ENCODE measurements around the gene SAMD11.
"Not testable (repeated sequence)": the region's sequence is repeated elsewhere in the genome, so short reads cannot be mapped to it uniquely, and the experiment has no call there.

Gene SAMD11

DNA sequence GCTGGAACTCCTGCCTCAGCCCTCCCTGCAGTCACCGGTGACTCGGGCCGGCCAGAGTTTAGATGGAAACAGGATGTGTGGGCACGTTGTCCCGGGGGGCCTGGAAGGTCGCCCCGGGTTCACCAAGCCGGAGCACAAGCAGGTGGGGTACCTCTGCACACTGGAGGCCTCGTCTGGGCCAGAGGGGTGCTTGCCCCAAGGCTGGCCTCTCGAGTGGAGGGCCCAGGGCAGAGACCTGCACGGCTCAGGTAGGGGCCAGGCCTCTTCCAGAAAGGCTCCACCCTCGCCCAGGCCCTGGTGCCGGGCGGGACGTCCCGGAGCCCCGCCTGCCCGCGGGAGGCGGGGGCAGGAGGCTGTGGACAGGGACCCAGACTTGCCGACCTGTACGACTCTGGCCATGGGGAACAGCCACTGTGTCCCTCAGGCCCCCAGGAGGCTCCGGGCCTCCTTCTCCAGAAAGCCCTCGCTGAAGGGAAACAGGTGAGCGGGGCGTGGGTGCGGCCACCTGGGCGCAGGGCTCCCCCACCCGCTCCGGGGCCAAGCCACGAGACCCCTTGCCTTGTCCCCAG, 42.5 kb downstream of the SAMD11 start, which contains the start of gene PLEKHN1:
PLEKHN1 (plus strand) TSS at position 348 of the 569 bp plus-strand sequence; CDS start at position 398, 50 bp downstream.
- DNase-seq, result no peak

DNA sequence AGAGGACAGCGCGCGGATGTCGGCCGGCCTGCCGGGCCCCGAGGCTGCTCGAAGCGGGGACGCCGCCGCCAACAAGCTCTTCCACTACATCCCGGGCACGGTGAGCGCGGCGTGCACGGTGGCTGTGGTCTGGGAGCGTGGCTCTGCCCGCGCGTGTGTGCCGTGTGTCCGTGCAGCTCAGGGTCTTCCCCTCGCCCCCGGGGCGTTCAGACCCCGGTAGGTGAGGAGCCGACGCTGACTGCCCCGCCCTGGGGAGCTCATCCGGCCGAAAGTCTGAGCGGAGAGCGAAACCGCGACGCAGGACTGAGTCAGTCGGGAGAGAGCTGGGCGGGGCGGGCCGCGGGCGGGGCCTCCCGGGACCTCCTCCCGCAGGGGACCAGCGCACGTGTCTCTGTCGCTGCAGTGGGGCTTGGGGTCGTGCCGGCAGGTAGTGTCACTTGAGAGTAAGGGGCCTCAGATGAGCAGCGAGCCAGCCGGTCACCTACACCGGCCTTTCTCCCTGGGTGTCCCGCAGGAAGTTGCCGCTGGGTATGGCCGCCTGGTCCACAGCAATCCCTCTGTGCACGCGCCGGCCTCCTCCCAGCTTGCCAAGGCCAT, 43.1 kb downstream of the SAMD11 start:
- DNase-seq, result no peak

DNA sequence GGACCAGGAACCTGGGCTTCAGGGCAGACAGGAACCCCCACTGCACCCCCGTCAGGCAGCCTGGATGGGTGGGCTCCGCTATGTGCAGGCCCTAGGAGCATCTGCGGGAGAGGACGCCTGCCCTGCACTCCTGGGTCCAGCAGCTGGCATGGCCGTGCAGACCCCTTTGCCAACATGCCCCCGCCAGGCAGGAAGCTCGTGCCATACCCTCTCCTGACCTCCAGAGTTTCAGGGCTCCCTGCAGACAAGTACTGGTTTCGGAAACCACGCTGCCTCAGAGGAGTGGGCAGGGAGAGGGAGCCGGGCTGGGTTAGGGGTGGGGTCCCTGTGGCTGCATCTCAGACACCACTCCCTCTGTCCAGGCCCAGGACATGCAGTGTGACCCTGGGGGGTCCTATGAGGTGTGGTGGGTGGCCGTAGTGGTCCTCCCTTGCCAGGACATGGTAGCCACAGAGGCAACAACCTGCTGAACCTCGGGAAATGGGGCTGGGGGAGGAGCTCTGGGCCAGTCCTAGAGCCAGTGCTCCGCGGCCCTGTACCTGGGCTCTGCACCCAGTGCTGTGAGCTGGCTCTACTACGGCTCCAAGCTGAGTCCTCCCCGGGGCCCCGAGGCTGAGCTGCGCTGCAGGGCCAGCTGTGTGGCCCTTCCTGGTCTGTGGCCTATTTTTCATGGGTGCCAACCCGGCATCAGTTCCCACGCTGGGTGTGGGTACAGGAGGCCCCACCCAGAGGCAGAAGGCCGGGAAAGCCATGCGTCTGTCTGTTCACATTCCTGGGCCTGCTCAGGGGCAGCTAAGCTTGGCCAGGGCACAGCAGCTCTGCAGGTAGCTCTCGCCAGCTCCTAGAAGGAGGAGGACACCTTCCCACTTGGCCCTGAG, 44.0 kb downstream of the SAMD11 start:
- DNase-seq, result no peak

DNA sequence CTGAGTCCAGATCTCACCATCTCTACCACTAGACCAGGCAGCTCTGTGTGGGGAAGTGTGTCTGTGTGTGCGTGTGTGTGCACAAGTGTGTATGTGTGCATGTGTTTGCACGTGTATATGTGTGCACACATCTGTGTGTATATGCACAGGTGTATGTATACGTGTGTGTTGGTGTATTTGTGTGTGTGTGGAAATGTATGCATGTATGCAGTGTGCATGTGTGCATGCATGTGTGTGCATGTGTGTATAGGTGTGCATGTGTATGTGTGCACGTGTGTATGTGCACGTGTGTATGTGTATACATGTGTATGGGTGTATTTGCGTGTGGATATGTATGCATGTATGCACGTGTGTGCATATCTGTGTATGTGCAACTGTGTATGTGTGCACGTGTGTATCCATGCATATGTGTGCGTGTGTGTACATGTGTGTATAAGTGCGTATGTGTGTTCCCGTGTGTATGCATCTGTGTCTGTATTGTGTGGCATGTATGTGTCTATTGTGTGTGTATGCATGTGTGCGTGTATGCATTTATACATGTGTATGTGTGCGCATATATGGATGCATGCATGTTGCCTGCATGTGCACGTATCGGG, 45.6 kb downstream of the SAMD11 start:
- DNase-seq, result no peak

DNA sequence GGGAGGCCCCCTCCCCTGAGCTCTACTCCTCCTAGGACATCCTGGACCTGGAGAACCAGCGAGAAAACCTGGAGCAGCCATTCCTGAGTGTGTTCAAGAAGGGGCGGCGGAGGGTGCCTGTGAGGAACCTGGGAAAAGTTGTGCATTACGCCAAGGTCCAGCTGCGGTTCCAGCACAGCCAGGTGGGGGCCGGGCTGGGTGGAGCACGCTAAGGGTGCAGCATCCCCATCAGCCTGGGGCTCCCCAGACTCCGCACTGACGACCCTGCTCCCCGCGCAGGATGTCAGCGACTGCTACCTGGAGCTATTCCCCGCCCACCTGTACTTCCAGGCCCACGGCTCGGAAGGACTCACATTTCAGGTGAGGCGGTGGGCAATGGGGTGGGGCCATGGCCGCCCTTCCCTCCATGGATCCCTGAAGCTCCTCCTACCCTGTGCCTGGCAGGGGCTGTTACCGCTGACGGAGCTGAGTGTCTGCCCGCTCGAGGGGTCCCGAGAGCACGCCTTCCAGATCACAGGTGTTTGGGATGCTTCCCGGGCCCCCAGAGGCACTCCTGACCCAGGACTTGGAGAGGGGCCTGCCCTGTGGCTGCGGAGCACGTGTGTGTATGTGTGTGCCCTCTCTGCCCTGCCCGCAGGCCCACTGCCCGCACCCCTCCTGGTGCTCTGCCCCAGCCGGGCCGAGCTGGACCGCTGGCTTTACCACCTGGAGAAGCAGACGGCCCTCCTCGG, 46.7 kb downstream of the SAMD11 start:
- DNase-seq, result no peak

DNA sequence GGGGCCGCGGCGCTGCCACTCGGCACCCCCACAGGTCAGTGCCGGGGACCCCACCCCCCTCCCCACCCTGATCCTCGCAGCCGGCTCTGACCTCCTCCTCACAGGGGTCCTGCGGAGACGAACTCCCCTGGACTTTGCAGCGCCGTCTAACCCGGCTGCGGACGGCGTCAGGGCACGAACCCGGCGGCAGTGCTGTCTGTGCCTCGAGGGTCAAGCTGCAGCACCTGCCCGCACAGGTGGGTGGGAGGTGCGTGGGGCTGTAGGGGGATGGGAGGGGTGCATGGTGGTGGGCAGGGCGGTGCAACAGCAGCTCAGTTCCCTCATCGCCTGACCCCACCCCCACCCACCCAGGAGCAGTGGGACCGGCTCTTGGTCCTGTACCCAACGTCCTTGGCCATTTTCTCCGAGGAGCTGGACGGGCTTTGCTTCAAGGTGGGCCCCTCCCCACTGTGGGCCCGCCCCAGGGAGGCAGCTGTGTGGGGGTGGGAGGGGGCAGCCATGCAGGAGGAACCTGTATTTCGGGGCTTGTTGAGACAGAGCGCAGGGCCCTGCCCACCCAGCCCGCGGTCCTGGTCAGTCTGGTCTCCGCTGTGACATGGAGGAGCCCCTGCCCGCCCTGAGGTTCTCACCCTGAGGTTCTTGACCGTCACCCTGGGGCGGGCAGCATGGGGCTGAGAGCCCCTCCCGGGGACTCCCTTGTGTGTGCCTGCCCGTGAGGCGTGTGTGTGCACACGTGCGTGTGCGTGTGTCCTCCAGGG, 47.4 kb downstream of the SAMD11 start:
- DNase-seq, result no peak

DNA sequence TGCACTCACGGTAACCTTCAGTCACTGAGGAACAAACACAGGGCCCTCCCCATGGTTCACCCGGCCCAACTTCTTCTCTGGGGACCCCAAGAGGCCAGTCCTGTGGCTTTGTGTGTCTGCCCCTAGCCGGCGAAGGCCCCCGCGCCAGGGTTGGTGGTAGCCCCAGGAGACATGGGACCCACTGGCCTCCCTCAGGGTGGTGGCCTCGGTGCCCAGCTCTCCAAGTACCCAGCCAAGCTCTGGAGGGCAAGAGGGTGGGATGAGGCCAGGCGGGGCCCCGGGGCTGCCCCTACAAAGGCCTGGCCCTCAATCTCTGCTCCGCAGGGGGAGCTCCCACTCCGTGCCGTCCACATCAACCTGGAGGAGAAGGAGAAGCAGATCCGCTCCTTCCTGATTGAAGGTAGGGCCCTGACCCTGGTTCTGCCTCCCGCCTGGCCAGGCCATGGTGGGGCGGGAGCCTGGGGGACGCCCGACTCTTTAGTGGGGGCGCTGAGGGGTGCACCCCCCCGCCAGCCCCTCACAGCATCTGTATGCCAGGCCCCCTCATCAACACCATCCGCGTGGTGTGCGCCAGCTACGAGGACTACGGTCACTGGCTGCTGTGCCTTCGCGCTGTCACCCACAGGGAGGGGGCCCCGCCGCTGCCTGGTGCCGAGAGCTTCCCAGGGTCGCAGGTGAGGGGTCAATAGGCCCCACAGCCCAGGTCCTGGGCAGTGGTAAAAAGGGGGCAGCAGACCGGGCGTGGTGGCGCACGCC, 48.2 kb downstream of the SAMD11 start:
- no peak for DNase-seq

DNA sequence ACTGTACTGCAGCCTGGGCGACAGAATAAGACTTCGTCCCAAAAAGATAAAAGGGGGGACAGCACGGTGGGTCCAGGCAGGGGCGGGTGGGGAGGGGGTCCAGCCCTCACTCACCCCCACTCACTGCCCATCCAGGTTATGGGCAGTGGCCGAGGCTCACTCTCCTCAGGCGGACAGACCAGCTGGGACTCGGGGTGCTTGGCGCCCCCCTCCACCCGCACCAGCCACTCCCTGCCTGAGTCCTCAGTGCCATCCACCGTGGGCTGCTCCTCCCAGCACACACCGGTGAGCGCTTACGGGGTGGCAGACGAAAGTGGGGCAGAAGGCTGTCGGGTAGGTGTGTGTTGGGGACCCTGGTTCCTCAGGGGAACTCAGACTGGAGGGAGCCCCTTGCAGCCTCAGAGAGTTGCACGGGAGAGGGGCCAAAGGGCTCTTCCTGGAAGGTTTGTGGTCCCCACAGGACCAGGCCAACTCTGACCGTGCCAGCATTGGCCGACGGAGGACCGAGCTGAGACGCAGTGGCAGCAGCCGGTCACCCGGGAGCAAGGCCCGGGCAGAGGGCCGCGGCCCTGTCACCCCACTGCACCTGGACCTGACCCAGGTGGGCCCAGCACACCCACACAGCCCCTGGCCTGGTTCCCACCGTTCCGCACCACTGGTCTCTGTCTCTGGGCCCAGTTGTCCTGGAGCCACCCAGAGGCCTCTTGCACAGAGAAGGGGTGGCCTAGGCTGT, 49.2 kb downstream of the SAMD11 start:
- no peak for DNase-seq

DNA sequence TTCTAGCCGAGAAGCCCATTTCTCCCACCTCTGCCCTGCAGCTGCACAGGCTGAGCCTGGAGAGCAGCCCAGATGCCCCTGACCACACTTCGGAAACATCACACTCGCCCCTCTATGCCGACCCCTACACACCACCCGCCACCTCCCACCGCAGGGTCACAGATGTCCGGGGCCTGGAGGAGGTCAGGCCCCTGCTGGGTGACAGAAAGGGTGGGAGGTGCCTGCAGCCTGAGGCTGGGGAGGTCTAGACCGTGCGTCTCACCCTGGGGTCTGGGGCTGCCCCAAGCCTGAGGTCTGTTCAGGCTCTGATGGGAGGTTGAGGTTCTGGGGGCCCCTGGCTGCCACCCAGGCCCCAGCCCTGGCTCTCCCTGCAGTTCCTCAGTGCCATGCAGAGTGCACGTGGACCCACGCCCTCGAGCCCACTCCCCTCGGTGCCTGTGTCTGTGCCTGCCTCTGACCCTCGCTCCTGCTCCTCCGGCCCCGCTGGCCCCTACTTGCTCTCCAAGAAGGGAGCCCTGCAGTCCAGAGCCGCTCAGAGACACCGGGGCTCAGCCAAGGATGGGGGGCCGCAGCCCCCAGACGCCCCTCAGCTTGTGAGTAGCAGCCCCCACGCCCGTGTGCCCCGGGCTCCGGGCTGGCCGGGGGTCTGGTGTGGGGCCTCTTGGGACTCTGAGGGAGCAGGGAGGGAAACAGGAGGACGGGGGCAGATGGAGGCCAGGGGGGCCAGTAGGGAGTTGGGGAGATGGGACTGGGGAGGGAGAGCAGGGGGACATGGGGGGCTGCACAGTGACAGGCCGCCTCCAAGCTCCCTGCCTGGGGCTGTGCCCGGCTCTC, 50.0 kb downstream of the SAMD11 start:
- DNase-seq, result no peak

DNA sequence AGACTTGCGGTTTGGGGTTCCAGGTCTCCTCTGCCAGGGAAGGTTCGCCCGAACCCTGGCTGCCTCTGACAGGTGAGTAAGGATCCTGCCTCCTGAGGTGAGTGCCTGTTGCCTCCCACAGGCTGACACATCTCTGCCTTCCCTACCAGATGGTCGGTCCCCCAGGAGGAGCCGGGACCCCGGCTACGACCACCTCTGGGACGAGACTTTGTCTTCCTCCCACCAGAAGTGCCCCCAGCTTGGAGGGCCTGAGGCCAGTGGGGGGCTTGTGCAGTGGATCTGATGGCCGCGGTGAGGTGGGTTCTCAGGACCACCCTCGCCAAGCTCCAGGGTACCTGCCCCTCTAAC, 50.5 kb downstream of the SAMD11 start:
- DNase-seq, result no peak

DNA sequence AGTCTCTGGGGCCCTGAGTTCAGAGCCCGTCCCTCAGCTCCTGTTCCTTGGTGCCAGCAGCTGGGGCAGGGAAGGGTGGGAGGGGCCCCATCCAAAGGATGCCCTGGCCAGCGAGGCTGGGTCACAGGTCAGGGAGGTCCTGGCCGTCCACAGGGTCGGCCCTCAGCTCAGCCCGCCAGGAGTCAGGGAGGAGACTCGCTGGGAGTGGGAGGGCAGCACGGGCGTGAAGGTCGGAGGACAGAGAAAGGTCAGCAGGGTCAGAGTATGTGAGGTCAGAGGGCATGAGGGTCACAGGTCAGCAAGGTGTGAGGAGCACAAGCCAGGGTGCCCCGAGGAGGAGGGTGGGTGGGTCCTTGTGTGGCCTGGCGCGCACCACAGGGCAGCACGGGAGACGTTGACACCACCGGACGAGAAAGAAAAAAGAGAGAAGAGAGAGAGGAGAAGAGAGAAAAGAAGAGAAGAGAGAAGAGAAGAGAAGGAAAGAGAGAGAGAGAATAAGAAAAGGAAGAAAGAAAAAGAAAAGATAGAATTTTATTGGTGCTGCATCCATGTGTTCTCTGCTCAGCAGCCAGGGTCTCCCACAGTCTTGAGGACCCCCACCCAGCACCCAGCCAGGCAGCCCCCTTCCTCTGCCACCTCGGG, 51.1 kb downstream of the SAMD11 start:
- DNase-seq, result no peak

DNA sequence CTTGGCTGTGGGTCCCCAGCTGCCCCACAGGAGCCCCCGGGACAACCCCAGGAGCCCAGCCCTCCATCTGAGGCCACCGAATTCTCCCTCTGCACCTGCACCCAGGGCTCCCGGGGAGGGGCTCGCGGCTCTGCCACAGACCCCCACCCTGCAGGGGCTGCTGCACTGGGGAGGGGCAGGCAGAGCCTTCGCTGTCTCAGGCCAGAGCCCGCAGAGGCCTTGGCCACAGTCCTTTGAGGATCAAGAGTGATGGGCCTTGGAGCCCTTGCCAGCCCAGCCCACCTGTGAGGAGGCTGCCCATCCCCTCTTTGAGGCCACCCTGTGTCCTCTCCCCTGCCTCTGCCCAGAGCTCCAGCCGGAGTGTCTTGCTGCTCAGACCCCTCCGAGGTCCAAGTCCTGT, 51.6 kb downstream of the SAMD11 start:
- DNase-seq, result no peak

DNA sequence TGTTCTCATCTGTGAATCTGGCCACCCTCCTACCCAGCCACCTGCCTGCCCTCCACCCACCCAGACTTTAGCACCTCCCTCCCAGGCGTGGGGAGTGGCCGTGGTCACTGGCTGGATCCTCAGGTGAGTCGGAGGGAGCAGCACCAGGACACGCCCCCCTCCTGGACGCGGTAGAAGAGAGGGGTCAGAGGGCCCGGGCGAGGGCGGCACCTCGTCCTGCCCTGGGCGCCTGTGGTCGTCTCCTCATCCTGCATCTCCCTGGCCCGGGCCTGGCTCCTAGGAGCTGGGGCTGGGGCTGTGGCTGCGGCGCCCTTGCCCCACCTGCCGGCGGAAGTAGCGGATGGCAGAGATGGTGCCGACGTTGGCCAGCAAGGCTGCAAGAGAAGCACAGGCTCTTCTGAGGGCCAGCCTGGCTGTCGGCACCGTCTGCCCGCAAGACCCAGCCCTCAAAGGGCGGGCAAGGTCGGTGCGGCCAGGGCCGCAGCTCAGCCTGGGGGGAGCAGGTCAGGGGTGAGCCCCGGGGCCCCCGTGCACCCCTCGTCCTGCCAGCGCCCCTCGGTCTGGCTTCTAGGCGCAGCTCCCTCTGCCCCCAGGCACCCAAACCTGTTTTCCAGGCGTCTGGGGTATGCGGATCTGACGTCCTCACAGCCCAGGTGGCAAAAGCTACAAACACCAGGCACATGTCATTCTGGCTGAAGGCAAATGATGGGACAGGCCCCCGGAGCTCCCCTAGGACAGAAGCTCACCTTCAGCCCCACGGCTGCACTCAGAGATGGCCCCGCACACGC, 52.4 kb downstream of the SAMD11 start:
- no peak for DNase-seq

DNA sequence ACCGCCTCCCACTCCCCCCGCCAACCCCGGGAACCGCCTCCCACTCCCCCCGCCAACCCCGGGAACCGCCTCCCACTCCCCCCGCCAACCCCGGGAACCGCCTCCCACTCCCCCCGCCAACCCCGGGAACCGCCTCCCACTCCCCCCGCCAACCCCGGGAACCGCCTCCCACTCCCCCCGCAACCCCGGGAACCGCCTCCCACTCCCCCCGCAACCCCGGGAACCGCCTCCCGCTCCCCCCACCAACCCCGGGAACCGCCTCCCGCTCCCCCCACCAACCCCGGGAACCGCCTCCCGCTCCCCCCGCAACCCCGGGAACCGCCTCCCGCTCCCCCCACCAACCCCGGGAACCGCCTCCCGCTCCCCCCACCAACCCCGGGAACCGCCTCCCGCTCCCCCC, 53.1 kb downstream of the SAMD11 start:
- DNase-seq, result not testable (repeated sequence)

DNA sequence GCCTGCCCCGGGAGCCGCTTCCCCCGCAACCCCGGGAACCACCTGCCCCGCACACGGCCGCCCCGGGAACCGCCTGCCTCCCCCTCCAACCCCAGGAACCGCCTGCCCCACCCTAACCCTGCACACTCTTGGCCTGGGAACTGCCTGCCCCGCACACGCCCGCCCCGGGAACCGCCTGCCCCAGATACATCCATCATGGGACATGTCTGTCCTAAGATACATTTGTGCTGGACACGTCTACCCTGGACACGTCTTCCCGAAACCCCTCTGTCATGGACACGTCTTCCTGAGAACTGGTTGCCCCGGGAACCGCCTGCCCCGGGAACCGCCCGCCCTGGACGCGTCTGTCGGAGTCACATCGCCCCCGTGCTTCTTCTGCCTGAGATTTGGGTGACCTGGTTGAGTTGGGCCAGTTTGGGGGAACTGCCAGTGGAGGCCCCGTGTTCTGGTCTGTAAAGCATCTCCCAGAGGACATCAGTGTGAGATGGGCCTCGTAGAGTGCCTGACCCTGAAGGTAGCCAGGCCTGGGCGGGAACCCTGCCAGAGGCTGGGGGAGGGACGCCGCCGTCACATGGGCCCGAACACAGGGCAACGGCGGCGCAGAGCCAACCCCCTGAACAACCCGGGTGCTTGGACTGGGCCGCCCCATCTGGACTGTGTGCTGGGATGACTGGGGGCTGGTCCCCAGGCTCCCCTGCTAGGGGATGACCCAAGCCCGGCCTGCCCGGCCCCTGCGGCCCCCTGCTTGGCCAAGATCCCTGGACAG, 54.5 kb downstream of the SAMD11 start:
- no peak for DNase-seq

DNA sequence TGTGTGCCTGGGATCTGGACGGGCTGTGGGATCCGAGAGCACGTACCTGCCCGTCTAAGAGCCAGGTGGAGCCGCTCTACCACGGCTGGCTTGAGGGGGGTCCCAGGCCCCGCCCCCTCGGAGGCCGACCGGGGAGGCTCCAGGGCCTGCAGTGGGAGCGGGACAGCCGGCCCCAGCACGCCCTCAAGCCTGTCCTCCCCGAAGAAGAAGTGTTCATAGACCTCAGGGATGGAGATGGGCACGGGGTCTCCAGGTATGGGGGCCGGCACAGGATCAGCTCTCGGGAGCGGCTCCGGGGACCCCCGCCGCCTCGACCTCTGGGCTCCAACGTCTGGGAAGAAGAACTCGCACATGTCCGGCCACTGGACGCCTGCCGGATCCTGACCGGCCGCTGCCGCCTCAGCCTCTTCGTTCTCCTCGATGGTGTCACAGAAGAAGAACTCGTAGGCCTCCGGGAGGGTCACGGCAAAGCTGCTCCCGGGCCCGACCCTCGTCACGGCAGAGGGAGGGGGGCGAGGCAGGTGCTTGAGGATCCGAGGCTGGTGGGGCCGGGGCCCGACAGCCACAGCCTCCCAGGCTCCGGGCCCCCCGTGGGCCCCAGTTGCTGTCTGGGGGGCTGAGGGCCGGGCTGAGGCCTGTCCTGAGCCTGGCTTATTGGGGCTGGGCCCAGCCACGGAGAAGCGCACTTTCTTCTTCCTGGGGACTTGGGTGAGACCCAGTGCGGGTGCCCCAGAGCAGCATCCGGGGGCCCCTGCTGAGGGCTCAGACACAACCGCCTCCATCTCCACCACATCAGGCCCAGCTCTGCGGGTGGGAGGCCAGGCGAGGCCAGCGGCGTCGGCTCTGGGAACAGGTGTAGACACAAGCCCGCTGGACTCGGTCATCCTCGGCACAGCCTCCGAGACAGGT, 55.4 kb downstream of the SAMD11 start:
- no peak for DNase-seq

DNA sequence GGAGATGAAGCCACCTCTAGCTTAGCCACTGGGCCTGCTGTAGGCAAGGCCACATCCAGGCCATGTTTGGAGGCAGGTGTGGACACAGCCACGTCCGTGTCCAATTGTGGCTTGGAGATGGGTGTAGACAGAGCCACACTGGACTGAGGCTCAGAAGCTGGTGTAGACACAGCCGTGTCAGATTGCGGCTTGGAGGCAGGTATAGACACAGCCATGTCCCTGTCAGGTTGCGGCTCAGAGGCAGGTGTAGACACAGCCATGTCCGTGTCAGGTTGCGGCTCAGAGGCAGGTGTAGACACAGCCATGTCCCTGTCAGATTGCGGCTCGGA, 56.0 kb downstream of the SAMD11 start:
- DNase-seq, result no peak

All from NCI-H1694 (cell line).